GM12872 (cell line): ENCODE measurements around the gene FRAT1.

Experiments
- CTCF ChIP-seq: IDR thresholded peaks from 3 replicates; pipeline ENCODE4 v1.5.1; 2011; ENCODE audit warnings: low read depth, mild to moderate bottlenecking, low read length, moderate library complexity; ENCODE audit not compliant: insufficient read depth

Gene FRAT1

GRCh38 chr10:97319671-97320479, 804 bp downstream of the FRAT1 start:
- TF ChIP-seq CTCF = 0 out of 3 replicates have a peak, but pooled peaks have one; percentile 10

GRCh38 chr10:97320480-97321031, 1.5 kb downstream of the FRAT1 start:
- no peak for TF ChIP-seq CTCF

- TF ChIP-seq CTCF = no peak
Observed at GRCh38 chr10:97321032-97321803, 2.1 kb downstream of the FRAT1 start.

DNA sequence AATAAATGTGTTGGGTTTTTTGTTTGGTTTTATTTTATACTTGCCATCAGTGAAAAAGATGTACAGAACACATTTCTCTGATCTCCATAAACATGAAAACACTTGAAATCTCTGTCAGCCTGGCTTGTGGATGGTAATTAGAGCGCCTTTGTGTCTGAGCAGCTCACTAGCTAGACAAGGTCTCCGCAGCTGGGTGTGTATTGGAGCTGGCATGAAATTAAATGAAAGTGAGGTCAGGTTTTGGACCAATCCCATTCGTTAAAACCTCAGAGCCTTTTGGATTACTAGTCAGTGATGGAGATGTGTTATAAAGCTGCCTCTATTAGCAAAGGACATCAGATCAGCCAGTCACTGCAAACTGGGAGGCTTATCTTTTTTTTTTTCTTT, 2.7 kb downstream of the FRAT1 start:
- TF ChIP-seq CTCF = no peak

GRCh38 chr10:97323501-97323900, 4.4 kb downstream of the FRAT1 start:
- TF ChIP-seq CTCF = no peak

DNA sequence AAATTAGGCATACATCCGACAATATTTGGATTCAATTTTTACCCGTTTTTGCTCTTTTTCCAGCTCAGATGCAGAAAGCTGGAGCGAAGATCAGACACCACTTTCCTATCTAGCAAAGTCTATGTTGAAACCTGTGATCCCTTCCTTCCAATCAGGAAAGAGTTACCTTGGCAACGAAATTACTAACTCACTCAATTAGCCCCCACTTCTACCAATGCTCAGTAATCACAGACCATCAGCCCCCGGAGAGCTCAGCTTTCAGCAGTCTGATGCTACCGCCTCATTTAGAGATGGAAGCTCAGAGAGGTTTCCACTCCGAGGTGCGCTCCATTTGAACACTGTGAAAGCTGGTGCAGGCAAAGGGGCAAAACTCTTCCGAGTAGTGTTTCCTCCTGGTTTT, 6.7 kb downstream of the FRAT1 start:
- no peak for TF ChIP-seq CTCF
